Measurements from ENCODE around the gene SLC5A1.

- TF ChIP-seq CTCF (conservative IDR thresholded peaks at IDR 0.05), result no peak
- TF ChIP-seq ZFX (IDR thresholded peaks at IDR 0.05), result no peak
These were observed at the start of gene SLC5A1 for GRCh38 chr22:32042924-32043323.
